CD4-positive, alpha-beta T cell treated with Interleukin-6 at 100 ng/mL for 8 hours (primary cell): ENCODE results near the gene MAPK8IP1.
"Not testable (repeated sequence)": the region's sequence is repeated elsewhere in the genome, so short reads cannot be mapped to it uniquely, and the experiment has no call there.

Source experiments
- DNase-seq: peaks from one replicate; pipeline ENCODE4 v3.0.0-alpha.2; 2020; ENCODE audit warnings: mixed read lengths, low spot score

MAPK8IP1 gene

DNA sequence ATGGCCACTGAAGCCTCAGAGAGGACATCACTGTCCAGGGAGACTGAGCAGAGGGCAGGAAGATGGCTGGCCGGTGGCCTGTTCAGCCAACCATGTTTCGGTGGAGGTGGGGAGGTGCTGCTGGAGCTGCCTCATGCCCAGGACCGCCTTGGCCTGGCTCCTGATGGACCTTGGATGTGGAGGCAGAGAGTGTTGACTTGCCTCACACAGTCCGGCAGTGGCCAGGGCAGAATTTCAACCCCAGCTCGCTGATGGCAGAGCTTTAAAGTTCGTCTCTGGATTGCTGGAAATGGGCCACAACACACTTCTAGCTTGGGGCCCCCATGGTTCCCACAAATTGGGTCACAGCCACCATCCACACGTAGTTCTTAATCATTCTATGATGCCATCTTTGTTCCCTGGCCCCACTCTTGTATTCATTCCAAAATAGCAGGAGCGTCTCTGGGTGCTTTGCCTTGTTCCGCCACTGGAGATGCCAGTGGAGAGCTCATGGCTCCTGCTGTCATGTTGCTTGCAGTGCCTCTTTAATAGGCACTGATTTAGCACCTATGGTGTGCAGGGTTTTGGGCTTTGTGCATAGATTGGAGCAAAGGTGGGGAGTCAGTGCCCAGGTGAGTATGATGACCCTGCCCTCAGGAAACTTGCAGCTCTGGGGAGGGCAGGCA lies 5.6 kb downstream of the MAPK8IP1 start:
- no peak for DNase-seq

DNA sequence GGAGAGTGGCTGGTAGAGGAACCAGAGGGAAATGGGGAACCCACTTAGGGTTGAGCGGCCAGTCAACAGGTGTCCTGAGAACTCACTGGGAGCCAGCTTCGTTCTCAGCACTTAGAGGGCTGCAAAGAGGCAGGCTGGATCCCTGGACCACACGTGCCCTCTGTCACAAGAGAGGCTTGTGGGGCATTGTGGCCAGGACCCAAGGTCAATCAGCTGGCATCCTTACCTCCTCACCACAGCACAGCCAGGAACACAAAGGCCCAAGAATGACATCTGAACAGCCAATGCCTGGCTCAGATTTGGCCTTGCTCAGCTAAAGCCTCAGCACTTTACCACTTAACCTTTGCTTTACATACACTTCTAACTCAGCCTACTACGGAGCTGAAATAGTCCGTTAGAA lies 7.4 kb downstream of the MAPK8IP1 start:
- no peak for DNase-seq

DNA sequence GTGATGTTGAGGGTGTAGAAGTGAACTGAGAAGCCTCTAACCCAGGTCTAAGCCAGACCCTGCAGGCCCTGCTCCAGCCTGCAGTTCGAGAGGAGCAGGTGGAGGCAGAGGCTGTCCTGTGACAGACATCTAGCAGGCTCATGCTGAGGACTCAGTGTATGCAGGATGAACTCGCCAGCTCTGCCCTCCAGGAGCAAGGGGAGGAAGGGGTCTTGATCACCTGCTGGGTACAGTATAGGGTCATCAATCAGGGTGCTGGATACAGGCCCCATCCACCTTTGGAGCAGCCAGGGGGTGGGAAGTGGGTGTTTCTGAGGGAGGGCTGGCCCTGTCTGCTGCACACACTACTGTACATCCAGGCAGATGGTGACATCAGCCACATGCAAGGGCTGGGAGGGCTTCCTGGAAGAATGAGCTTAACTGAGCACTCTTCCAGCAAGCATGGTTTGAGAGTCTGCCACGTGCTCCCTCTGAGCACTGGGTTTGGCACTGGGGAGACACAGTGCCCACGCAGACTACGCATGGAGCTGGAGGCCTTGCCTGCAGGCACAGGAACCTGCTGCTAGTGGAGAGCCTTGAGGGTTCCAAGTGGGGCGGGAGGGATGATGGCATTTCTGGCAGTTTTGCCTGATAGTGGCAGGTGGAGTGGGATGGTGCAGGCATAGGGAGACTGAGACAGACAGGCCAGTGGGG lies 9.2 kb downstream of the MAPK8IP1 start:
- DNase-seq = no peak

DNA sequence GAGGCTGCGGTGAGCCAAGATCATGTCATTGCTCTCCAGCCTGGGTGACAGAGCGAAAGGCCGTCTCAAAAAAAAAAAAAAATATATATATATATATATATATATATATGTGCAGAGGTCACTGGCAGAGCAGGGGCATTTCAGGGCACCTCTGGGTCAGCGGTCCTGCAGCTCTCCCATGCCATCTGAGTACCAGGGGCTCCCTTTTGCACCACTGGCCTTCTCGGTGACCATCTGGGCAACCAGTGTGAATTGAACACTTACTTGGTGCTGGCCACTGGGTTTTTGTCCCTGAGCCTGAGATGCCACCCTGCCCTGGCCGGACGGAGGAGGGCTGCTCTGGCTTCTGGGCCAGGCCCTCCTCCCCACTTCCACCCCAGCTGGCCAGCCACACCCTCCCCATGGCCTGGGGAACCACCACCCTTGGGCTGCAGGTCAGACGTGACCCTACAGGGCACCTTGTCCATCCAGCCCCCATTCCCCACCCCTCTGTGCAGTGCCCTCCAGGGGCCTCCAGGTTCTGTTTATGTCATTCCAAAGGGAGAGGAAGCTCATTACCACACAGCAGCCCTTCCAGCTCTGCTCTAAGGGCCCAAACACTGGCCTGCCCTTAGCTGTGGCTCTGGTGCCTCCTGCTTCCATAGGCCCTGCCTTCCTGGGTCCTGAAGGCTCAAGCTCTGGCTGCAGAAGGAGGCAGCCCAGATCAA lies 10.3 kb downstream of the MAPK8IP1 start:
- DNase-seq = no peak

DNA sequence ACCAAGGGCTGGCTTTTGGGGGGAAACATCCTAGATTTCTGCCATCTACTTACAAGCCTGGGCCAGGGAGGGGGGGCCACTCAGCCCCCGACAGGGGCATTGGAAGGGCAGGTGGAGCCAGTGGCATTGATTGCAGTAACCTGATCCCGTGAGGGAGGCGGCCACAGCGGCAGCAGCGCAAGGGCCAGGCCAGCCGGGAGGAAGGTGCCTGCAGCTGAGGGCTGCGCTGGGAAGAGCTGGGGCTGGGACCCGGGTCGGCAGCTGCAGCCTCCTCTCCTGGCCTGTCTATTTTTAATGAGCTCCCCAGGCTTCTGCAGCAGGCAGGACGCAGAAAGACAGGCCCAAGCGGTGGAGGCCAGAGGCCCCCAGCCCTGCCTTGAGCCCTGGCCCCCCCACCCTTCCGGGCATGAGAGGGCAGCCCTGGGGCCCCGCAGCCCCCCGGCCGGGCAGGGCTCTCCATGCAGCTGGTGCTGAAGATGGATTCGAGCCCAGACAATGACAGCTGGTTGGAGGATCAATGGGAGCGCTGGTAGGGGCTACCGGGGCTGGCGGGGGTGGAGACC lies 11.1 kb downstream of the MAPK8IP1 start:
- DNase-seq = no peak

DNA sequence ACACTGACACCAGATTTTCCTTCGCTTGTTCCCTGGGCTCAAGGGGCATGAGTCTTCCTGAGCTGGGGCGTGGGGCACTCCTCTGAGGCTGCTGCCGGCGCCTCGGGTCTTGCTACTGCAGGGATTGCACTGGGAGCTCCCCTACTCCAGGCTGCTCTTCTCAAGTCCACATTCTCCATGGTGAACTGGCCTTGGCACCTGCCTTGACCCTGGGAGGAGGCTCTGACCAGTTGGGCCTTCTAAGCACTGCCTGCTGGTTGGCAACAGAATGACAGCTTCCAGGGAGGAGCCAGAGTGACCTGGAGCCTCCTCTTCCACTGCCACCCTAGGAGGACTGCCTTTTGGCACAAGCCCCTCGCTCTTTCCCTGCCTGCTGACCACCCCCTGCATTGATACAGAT lies 12.1 kb downstream of the MAPK8IP1 start:
- no peak for DNase-seq

DNA sequence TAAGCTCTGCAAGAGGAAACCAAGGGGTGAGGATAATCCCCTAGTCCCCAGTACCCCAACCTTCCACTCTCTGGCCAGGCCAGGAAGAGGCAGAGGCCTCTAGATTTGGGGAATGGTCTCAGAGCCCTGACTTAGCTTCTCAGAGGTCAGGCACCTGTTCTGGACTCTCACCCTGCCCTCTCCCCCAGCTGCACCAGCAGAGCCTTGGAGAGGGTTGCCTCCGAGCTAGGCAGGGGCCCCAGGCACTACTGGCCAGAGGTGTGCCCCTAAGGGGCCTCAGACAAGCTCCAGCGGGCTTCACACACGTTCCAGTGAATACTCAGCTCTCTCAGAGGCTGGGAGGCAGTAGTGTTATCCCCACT lies 13.6 kb downstream of the MAPK8IP1 start:
- DNase-seq = no peak

DNA sequence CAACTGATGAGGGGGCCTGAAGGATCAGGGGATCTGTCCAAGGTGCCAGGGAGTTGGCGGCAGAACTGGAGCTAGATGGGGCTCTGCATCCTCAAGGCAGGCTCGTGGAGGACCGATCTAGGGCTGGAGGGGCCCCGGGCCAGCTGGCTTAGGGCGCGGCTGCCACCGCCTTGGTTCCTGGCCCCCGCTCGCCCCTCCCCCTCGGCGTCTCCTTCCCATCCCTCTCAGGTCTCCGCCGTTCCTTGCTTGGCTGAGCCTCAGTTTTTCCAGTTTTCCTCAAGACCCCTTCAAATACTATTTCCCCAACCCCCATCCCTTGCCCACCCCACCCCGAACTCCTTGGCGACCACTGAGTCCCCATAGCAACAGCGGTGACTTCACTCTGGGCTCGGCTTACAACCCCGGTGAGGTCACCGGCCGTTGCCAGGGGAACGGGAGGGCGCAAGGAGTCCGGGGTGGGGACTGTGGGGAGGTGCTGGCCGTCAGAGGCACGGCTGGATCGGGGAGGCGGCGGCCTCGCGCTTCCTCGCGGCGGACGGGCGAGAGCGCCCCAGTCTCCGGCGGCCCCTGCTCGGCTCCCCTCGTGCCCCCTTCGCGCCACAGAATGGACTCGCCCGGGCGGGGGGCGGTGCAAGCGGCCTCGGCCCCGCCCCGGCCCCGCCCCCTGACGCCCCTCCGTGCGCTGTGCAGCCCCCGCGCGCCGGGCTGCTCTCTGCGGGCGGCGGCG lies 14.2 kb downstream of the MAPK8IP1 start:
- DNase-seq = no peak

DNA sequence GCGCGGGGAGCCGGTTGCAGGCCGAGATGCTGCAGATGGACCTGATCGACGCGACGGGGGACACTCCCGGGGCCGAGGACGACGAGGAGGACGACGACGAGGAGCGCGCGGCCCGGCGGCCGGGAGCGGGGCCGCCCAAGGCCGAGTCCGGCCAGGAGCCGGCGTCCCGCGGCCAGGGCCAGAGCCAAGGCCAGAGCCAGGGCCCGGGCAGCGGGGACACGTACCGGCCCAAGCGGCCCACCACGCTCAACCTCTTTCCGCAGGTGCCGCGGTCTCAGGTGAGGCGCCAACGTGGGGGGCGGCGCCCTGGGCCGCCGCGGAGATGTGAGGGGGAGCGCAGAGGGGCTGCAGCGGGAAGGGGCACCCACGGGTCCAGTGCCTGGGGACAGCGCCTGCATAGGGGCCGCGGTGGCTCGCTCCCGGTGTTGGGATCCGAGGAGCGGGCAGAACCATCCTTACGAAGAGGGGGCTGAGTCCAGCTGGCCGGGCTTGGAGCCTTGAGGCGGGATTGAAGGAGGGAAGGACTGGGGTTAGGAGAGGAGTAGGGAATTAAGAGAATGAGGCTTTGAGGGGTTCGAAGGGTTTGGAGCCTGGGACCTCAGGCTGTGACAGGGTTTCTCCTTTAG lies 14.8 kb downstream of the MAPK8IP1 start:
- not testable (repeated sequence) for DNase-seq

DNA sequence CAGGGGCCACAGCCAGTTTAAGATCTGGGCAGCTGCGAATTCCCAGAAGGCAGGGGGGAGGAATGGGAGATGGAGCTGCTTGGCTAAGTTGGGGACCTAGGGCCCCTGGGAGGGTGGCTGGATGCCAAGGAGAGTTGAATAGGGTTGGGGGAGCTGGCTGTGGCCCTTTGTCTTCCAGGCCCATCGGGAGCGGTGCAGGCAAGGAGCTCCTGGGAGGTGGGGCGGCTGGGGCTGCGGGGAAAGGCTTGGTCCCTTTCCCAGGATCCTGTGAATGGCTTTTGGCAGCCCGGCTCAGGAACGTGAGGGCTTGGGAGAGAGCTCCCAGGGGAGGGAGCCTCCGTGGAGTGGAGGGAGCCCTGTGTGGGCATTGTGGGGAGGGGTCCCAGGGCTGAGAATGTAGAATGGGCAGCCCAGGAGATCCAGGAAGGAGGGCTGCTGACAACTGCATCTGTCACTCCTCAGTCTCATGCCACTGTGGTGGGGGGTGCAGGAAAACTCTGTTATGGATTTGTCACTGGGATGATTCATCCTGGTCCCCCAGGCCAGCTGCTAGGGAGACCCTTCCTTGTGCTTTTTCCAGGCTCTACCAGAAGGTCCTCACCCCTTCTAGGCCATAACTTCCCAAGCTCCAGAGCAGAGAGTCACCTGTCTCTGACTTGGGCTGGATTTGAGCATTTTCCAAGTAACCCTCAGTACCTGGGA lies 15.6 kb downstream of the MAPK8IP1 start:
- no peak for DNase-seq

DNA sequence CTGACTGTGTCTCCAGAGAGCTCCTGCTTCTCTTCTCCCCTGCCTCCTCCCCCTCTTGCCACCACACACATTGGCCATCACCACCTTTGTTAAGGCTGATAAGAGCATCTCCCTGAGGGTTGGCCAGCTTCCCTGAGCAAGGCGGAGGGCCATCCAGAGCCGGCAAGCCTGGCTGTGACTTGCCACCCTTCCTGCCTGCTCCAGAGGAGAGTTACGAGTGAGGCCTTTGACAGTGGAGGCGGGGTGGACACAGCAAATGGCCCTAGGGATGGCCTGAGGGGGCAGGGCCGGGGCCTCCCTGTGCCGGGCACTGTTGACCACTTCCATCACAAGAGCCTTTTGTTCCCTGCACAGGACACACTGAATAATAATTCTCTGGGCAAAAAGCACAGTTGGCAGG lies 16.2 kb downstream of the MAPK8IP1 start:
- no peak for DNase-seq

DNA sequence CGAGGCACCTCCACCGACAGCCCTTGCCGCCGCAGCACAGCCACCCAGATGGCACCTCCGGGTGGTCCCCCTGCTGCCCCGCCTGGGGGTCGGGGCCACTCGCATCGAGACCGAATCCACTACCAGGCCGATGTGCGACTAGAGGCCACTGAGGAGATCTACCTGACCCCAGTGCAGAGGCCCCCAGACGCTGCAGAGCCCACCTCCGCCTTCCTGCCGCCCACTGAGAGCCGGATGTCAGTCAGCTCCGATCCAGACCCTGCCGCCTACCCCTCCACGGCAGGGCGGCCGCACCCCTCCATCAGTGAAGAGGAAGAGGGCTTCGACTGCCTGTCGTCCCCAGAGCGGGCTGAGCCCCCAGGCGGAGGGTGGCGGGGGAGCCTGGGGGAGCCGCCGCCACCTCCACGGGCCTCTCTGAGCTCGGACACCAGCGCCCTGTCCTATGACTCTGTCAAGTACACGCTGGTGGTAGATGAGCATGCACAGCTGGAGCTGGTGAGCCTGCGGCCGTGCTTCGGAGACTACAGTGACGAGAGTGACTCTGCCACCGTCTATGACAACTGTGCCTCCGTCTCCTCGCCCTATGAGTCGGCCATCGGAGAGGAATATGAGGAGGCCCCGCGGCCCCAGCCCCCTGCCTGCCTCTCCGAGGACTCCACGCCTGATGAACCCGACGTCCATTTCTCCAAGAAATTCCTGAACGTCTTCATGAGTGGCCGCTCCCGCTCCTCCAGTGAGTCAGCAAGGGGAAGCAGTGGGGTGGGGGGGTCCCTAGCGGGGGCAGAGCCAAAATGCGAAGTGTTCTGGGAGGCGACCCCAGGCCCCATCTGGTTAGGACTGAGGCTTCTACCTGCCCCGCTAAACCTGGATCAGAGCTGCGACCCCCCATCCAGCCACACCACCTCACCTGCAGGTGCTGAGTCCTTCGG lies 17.3 kb downstream of the MAPK8IP1 start:
- DNase-seq = no peak

DNA sequence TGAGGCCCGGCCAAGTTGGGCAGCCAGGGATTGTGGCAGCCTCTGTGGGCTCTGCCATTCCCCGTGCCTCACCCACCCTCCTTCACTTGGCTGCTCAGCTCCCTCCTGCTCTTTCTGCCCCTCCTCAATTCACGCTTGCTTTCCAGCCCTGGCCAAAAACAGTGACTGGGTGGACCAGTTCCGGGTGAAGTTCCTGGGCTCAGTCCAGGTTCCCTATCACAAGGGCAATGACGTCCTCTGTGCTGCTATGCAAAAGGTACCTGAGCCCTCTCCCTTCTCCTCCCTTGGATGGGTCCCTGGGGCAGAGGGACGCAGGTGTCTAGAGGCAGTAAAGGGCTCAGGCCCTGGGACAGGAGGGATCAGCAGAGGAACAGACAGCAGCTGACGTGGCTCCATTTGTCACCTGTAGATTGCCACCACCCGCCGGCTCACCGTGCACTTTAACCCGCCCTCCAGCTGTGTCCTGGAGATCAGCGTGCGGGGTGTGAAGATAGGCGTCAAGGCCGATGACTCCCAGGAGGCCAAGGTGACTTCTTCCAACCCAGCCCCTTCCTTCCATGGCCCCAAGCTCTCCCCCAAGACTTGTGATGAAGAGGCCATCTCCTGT lies 19.0 kb downstream of the MAPK8IP1 start:
- no peak for DNase-seq

DNA sequence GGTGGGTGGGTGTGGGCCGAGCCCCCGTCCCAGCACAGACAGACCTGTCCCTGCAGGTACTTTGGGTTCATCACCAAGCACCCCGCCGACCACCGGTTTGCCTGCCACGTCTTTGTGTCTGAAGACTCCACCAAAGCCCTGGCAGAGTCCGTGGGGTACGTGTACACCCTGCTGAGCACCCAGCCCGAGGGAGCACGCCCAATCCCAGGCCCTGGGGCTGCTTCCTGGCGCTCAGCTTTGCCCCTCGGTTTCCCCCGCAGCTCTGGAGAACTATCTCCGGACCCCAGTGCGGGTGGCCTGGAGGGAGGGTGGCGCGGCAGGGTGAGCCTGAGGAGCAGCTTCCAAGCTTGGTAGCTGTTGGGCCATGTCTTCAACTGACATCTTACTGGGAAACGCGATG lies 19.6 kb downstream of the MAPK8IP1 start:
- no peak for DNase-seq

DNA sequence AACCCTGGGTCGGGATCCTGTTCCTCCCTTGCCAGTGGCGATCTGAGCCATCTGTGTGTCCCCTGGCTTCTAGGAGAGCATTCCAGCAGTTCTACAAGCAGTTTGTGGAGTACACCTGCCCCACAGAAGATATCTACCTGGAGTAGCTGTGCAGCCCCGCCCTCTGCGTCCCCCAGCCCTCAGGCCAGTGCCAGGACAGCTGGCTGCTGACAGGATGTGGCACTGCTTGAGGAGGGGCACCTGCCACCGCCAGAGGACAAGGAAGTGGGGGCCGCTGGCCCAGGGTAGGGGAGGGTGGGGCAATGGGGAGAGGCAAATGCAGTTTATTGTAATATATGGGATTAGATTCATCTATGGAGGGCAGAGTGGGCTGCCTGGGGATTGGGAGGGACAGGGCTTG lies 20.1 kb downstream of the MAPK8IP1 start:
- DNase-seq = not testable (repeated sequence)

DNA sequence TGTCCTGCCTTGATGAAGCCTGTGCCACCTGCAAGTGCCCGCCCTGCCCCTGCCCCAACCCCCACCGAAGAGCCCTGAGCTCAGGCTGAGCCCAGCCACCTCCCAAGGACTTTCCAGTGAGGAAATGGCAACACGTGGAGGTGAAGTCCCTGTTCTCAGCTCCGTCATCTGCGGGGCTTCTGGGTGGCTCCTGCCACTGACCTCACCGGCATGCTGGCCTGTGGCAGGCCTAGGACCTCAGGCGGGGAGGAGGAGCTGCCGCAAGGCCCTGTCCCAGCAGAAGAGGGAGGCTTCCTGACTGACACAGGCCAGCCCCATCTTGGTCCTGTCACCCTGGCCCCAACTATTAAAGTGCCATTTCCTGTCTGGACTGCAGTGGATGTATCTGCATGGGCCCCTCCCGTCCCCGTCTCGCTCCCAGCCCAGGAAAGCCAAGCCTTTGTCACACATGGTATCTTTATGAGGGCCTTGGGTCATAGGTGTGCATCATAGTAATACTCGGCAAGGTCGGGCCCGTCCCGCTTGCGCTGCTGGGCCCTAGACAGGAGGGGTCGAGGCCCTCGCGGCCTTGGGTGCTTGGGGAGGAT lies 20.7 kb downstream of the MAPK8IP1 start:
- no peak for DNase-seq

DNA sequence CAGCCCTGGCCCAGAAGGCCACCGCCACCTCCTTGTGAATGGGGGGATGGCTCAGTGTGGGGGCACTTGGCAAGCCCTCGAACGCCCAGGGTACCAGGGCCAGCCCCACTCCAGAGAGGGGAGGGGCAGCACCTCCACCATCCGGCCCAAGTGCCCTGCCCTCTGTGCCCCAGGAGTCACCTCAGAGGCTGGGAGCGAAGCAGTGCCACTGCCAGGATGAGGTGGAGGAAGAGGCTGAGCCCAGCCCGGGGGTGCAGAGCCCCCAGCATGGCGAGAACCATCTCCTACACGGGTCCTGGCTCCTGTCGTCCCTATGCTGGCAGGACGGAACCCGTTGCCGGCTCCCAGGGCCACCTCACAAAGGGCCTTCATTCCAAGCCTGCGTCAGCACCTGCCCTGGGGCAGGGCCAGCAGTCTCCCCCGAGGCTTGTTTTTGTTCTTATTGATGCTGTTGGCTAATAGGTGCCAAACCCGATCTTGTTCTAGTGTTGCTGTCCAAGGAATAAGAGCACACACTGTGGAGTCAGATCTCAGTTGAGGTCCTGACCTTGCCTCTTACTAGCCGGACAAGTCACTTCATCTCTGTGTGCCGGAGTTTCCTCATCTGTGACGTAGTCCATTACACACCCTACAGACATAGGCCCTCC lies 21.6 kb downstream of the MAPK8IP1 start, which contains the start of gene FREY1:
Gene FREY1, minus strand, starts transcription at position 307 of the 647 bp plus-strand sequence. Its CDS starts 26 bp downstream, at position 281.
- DNase-seq = no peak

DNA sequence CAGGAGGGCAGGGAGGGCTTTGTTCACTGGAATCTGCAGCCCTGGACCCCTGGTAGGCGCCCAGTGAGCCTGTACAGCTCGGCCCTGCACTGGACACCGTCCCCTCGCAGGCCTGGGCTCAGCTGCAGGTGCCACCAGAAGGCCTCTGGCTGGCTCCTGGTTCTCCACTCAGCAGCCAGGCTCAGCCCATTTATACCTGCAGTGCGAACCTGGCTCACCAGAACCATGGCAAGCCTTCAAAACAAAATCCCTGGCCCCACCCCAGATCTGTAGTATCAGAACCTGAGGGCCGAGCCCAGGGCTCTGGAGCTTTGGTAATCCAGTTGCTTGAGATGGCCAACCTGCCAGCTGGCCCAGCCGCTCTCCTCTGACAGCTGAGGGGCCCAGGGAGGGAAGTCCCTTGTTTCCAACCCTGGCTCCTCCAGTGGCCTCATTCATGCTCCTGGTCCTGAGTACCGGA lies 22.5 kb downstream of the MAPK8IP1 start:
- DNase-seq = no peak
